Activated T-helper 2 cell treated with anti-CD3 and anti-CD28 coated beads, Interferon-gamma antibody, Interleukin-2, Interleukin-4, amounts not matched to agents 10 μg/mL and 5 μg/mL and 100 μg/mL, durations not matched to agents 14 hours and 24 hours and 36 hours (primary cell): ENCODE measurements around the gene FAM162B. TPM values are rescaled to one million over a fixed set of nuclear protein-coding genes. Genes with fewer than 3 reads are reported as not detected.

ENCODE experiments used
- total RNA-seq: library from RNA; stranded (reverse); gene quantifications from 2 replicates; pipeline ENCODE4 v1.2.3, GENCODE V29; 2022

FAM162B gene
- total RNA-seq, 1 donor from 2014 or later: not detected

Other genes with a start within 250 kb of the FAM162B start
- gene TRAPPC3L, start 220.0 kb downstream of the FAM162B start, total RNA-seq: not detected in 2 replicates
- not detected in 2 replicates for gene CALHM4, start 212.0 kb downstream of the FAM162B start, total RNA-seq
- 40.6 and 42.1 TPM in 2 replicates for gene RWDD1, start 194.2 kb downstream of the FAM162B start, total RNA-seq
- gene RSPH4A, start 149.2 kb downstream of the FAM162B start, total RNA-seq: 0.11 and 0.14 TPM in 2 replicates
- 17.2 and 17.9 TPM in 2 replicates for gene ZUP1, start 97.0 kb downstream of the FAM162B start, total RNA-seq
- gene KPNA5, start 84.5 kb downstream of the FAM162B start, total RNA-seq: 6.3 and 7.4 TPM in 2 replicates
- gene GPRC6A, start 63.4 kb upstream of the FAM162B start, total RNA-seq: not detected in 2 replicates
- not detected in 2 replicates for gene RFX6, start 111.5 kb upstream of the FAM162B start, total RNA-seq